GM18505 (cell line): Measurements from ENCODE around the gene RBM33.

Experiments used
- ATAC-seq: cut with Tn5 transposase; IDR thresholded peaks from one replicate; pipeline ENCODE4 v1.9.1; 2021; ENCODE audit not compliant: unreplicated experiment
- POLR2A ChIP-seq: IDR thresholded peaks from 4 replicates; pipeline ENCODE4 v1.6.1; 2011; ENCODE audit warnings: borderline replicate concordance; ENCODE audit not compliant: insufficient read depth, insufficient read length; ENCODE audit errors: extremely low read depth

The RBM33 gene

GRCh38 chr7:155795401-155795800 is 150.9 kb downstream of the RBM33 start:
- no peak for ATAC-seq
- no peak for TF ChIP-seq POLR2A

- no peak for TF ChIP-seq POLR2A
- ATAC-seq = no peak
These were observed 151.5 kb downstream of the RBM33 start for GRCh38 chr7:155795951-155796350.

- no peak for ATAC-seq
- TF ChIP-seq POLR2A = no peak
These were observed 152.2 kb downstream of the RBM33 start for GRCh38 chr7:155796381-155797261.

- no peak for ATAC-seq
- no peak for TF ChIP-seq POLR2A
These were observed 153.1 kb downstream of the RBM33 start for GRCh38 chr7:155797262-155798250.

GRCh38 chr7:155798673-155799439 is 154.4 kb downstream of the RBM33 start:
- no peak for TF ChIP-seq POLR2A

GRCh38 chr7:155799514-155799913 is 155.1 kb downstream of the RBM33 start:
- TF ChIP-seq POLR2A = no peak

More at GRCh38 chr7:155798673-155799439, 154.4 kb downstream of the RBM33 start:
- ATAC-seq = no peak

GRCh38 chr7:155800301-155800700 is 155.8 kb downstream of the RBM33 start:
- no peak for ATAC-seq
- TF ChIP-seq POLR2A = no peak

More at GRCh38 chr7:155799514-155799913, 155.1 kb downstream of the RBM33 start:
- ATAC-seq = no peak

- ATAC-seq = no peak
- TF ChIP-seq POLR2A = no peak
These were observed 156.3 kb downstream of the RBM33 start for GRCh38 chr7:155800741-155801267.

- ATAC-seq = no peak
- TF ChIP-seq POLR2A = no peak
These were observed 157.8 kb downstream of the RBM33 start for GRCh38 chr7:155802291-155802690.

GRCh38 chr7:155802906-155803417 is 158.5 kb downstream of the RBM33 start:
- no peak for ATAC-seq
- TF ChIP-seq POLR2A = no peak

- TF ChIP-seq POLR2A = no peak
- ATAC-seq = no peak
These were observed 159.2 kb downstream of the RBM33 start for GRCh38 chr7:155803418-155804376.
